Large intestine (tissue), 12 donors: ENCODE data around the gene OXGR1. TPM values are rescaled to one million over a fixed set of nuclear protein-coding genes. Genes with fewer than 3 reads are reported as not detected.
"Not testable (repeated sequence)": the region's sequence is repeated elsewhere in the genome, so short reads cannot be mapped to it uniquely, and the experiment has no call there.

Experiments used
- DNase-seq, 2 donors: peaks; one replicate each; pipeline versions ENCODE4 v3.0.0 to v3.0.0-alpha.2; 2013
- H3K27ac ChIP-seq: one replicate; pipeline ENCODE4 v1.5.1; 2013; ENCODE audit warnings: low read length
- H3K27me3 ChIP-seq: 2 replicates; pipeline ENCODE4 v1.6.1; 2013; ENCODE audit warnings: low read length; ENCODE audit not compliant: control insufficient read depth, insufficient read depth
- H3K36me3 ChIP-seq: 2 replicates; pipeline ENCODE4 v1.6.1; 2013; ENCODE audit warnings: low read length; ENCODE audit not compliant: control insufficient read depth, insufficient read depth
- H3K4me1 ChIP-seq: one replicate; pipeline ENCODE4 v1.6.1; 2013; ENCODE audit warnings: low read length; ENCODE audit not compliant: control insufficient read depth, insufficient read depth
- H3K4me3 ChIP-seq: one replicate; pipeline ENCODE4 v1.5.1; 2013; ENCODE audit warnings: low read length
- H3K9me3 ChIP-seq: one replicate; pipeline ENCODE4 v1.6.1; 2013; ENCODE audit warnings: mild to moderate bottlenecking, low read depth, low read length, moderate library complexity; ENCODE audit not compliant: control insufficient read depth
- WGBS: methylation state at CpG from one replicate; pipeline ENCODE4 v1.1.5; 2013; ENCODE audit warnings: low lambda C conversion rate; ENCODE audit not compliant: insufficient coverage; 5-methylcytosine and 5-hydroxymethylcytosine counted together
- long read RNA-seq, 11 donors: transcript quantifications; one replicate each; lab custom pipeline, GENCODE V29; 2026
- polyA plus RNA-seq: library from polyadenylated mRNA; unstranded; fragments of 120-200 nt; gene quantifications from one replicate; pipeline ENCODE4 v1.2.1, GENCODE V29; 2013

The OXGR1 gene
- 0.88 TPM for polyA plus RNA-seq
- long read RNA-seq, donor 1 = 0 reads
- long read RNA-seq, donor 2 = 0 reads
- long read RNA-seq, donor 3 = 0 reads
- long read RNA-seq, donor 4 = 0 reads
- long read RNA-seq, donor 5 = 0 reads
- long read RNA-seq, donor 6 = 0 reads
- long read RNA-seq, donor 7 = 0 reads
- long read RNA-seq, donor 8 = 0 reads
- long read RNA-seq, donor 9 = 0 reads
- long read RNA-seq, donor 10 = 0 reads
- long read RNA-seq, donor 11 = 0 reads

DNA sequence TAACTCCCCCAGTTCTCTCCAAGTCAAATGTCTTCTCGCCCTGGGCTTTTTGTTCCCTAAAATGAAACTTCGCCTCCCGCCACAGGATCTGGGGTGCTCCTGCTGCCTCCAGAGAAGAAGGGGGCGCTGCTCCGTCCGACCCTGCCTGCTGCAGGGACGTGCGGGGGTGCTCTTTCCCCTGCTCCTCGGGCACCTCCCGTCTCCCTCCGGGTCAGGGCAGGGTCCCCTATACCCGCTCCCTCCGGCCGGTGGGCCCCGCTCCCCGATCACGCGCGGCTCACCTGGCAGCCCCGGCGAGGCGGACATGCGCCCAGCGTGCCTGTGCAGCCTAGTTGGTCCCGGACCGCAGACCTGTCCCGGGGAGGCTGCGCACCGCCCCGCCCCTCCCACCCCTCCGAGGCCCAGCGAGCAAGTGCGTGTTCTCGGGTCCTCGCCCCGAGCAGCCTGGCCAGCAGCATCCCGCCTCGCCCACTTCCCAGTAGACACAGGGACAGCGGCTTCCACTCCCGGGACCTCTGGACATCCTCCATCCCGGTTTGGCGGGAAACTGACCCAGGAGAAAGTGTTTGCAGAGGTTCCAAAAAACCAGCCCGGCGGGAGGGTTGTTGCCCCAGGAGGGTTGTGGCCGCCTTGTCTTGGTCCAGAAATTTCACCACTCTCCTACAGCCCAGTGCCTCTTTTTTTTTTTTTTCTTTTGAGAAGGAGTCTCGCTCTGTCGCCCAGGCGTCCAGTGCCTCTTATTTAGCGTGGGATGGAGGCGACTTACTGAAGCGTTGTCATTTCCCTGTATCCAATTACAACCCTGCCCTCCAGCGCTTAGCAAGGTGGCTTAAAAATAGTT is at the start of gene OXGR1:
Gene OXGR1 (minus strand): TSS at position 460 of the 841 bp plus-strand sequence. CDS start 6,717 bp downstream, outside the sequence.
- peaks cover 3% of the 10 kb centered on the region for H3K9me3 ChIP-seq
- H3K27ac ChIP-seq = no peak within 1 kb of the TSS
- H3K27me3 ChIP-seq = peaks cover 8% of the 10 kb centered on the region
- H3K4me1 ChIP-seq = no peaks in the 10 kb centered on the region
- H3K4me3 ChIP-seq = peak within 1 kb of the TSS; percentile 52
- 0% methylated on average over 2 of the region's 52 CpGs for WGBS
- H3K36me3 ChIP-seq = no peaks in the 10 kb centered on the region
- DNase-seq = peak; percentile 9 to 53

DNA sequence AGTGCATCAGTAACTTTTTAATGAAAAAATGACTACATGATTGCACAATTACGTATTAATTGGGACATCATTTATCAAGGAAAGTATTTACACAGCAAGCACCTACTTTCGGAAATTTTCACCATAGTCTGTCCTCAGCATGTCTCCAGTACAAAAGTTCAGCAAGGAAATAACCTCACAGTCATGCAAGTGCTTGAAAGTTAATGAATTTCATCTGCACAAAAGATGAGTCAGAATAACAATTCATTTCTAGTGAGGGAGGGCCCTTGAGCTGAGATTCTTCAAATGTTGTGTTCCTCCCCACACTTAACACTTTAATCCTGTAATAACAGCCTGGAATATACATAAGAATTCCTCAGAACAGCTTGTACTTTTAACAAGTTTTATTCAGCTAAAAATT is 49.0 kb upstream of the OXGR1 start:
- Histone ChIP-seq H3K4me1 (no peaks in the 10 kb centered on the region), H3K4me3 (no peak overlapping the region), H3K9me3 (no peaks in the 10 kb centered on the region), H3K36me3 (no peaks in the 10 kb centered on the region), H3K27ac (no peak overlapping the region), H3K27me3 (no peaks in the 10 kb centered on the region)
- no CpG with 5 or more reads among the region's 2 CpGs for WGBS
- no peak for DNase-seq

DNA sequence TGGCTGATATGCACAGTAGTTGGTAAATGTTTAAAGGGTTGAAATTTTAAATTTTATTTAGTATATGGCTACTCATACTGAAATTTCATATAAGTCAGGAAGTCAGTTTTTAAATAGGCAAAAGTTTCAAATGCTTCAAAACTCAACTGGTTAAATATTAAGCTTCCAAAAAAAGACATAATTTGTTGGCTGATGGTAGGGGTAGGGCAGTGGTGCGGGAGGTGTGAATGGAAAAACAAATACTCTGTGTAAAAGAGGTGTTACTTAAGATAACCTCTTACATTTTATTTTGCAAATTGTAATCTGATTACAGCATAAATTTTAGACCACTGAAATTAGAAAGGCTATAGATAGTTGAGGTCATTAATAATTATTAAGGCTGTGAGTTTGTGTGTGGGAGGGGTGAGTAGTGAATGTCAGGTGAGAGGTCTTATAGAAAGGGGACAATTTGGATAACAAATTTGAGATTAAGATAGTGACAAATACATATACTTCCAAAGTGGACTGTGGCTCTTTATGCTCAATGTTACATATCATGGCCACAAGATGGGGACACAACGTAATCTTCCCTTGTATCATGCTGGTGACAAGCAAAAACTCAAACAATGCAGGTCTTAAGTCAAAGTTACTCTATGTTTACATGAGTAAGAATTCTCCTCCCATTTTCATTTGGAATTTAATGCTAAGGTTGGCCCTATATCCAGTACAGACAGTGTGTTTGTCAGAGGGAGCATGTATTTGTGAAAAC is 36.6 kb upstream of the OXGR1 start:
- Histone ChIP-seq H3K27ac (no peak overlapping the region), H3K4me1 (no peaks in the 10 kb centered on the region), H3K9me3 (no peaks in the 10 kb centered on the region), H3K27me3 (no peaks in the 10 kb centered on the region), H3K36me3 (no peaks in the 10 kb centered on the region), H3K4me3 (no peak overlapping the region)
- 50% methylated on average over 2 of the region's 2 CpGs for WGBS
- no peak for DNase-seq

DNA sequence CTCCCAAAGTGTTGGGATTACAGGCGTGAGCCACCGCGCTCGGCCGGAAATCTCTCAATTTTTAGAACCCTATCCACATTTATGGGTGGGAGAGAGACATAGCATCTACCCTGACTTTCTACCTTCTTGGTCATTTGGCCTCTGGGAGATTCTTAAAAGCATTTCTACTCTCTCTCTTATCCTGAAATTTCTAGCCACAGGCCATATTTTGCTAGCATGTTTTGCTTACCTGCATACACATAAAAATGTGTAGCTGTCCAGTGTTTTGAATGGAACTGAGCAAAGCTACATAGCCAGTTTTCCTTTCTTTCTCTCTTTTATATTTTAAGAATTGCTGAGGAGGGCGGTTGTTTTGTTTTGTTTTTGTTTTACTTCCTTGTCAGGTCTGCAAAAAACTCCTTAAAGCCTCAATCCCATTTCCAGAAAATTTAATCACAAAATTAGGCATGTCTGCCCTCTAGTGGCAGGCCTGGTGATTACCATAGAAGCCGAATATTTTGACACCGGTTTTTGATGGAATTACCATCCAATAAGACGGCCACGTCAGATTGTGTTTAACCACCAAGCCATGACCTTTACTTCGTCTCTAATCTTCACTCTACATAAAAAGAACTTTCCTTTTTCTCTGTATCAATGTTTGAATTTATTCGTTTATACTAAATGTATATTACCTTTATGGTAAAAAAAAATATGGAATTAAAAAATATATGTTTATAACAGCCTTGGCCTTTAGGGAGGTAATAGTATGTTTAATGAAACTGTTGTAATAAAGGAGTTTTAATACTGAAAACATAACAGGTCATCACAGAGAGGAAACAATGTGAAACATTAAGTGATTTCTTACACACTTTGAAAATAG is 34.4 kb upstream of the OXGR1 start:
- Histone ChIP-seq H3K27ac (no peak overlapping the region), H3K4me1 (no peaks in the 10 kb centered on the region), H3K27me3 (no peaks in the 10 kb centered on the region), H3K36me3 (no peaks in the 10 kb centered on the region), H3K4me3 (no peak overlapping the region), H3K9me3 (no peaks in the 10 kb centered on the region)
- peak in 1 of 2 donors; percentile 50 for DNase-seq
- WGBS = 17% methylated on average over 4 of the region's 12 CpGs

DNA sequence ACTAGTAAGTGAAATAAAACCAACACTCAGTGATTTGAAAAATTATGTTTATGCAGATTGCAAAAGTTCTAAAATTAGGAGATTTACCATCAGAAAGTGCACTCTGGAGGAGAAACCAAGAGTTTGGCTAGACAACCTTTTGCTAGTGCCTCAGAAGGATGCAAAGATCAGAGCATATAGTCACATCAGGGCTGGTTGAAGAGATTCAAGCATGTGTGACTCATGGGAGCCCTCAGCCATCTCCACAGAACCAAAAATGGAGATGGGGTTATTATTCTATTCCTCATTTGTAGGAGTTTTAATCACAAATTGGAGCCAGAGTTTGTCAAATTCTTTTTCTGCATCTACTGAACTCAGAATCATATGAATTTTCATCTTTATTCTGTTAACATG is 32.9 kb upstream of the OXGR1 start:
- Histone ChIP-seq H3K36me3 (no peaks in the 10 kb centered on the region), H3K4me1 (no peaks in the 10 kb centered on the region), H3K27me3 (no peaks in the 10 kb centered on the region), H3K27ac (no peak overlapping the region), H3K4me3 (no peak overlapping the region), H3K9me3 (no peaks in the 10 kb centered on the region)
- no peak for DNase-seq

DNA sequence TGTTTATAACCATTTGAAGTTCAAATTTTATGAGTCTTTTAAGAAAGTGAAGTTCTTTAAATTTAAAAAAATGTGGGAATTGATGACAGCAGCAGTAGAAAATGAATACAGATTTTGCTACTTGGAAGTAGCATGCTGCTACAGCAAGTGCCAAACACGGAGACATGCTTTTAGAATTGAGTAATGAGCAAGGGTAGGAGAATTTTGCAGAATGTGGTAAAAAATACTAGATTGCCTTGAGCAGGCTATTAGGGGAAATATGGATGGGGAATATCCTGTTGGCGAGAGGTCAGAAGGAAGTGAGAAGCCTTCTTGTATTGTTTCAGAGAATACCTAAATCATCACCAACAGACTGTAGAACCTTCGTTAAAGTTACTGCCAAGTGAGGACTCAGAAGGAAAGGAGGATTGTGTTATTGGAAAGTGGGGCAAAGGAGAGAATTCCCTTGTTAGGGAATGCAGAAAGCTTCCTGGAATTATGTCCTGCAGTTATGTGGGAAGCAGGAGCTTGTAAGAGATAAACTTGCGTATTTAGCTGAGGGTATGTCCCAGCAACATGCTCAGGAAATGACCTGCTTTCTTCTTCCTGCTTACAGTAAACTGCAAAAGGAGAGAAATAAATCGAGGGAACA is 32.4 kb upstream of the OXGR1 start:
- DNase-seq = no peak
- H3K27ac ChIP-seq = no peak overlapping the region
- H3K4me1 ChIP-seq = peaks cover 2% of the 10 kb centered on the region
- WGBS = 100% methylated on average over 2 of the region's 5 CpGs
- H3K27me3 ChIP-seq = no peaks in the 10 kb centered on the region
- H3K36me3 ChIP-seq = no peaks in the 10 kb centered on the region
- no peak overlapping the region for H3K4me3 ChIP-seq
- H3K9me3 ChIP-seq = no peaks in the 10 kb centered on the region

DNA sequence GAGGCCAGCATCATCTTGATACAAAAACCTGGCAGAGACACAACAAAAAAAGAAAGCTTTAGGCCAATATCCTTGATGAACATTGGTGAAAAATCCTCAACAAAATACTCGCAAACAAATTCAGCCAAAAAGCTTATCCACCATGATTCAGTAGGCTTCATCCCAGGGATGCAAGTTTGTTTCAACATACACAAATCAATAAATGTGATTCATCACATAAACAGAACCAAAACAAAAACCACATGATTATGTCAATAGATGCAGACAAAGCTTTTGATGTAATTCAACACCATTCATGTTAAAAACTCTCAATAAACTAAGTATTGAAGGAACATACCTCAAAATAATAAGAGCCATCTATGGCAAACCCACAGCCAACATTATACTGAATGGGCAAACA is 29.5 kb upstream of the OXGR1 start:
- not testable (repeated sequence) for H3K36me3 ChIP-seq, H3K27ac ChIP-seq, H3K27me3 ChIP-seq, DNase-seq, H3K4me1 ChIP-seq, H3K4me3 ChIP-seq, H3K9me3 ChIP-seq
- 100% methylated on average over 1 of the region's 1 CpG for WGBS

DNA sequence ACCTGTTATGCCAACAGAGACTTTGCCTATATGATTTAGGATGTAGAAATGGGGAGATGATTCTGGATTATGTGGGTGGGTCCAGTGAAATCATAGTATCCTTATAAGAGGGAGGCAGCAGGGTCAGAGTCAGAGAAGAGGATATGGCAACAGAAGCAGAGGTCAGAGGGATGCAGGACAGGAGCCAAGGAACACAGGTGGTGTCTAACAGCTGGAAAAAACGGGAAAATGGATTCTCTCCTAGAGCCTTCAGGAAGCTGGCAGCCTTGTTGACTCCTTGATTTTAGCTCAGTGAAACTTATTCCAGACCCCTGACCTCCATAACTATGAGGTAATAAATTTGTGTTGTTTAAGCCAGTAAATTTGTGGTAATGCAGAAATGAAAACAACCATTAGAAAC is 28.8 kb upstream of the OXGR1 start:
- Histone ChIP-seq H3K36me3 (no peaks in the 10 kb centered on the region), H3K4me3 (no peak overlapping the region), H3K9me3 (no peaks in the 10 kb centered on the region), H3K4me1 (peaks cover 7% of the 10 kb centered on the region), H3K27me3 (no peaks in the 10 kb centered on the region), H3K27ac (no peak overlapping the region)
- no peak for DNase-seq
- no CpG with 5 or more reads among the region's 1 CpG for WGBS

DNA sequence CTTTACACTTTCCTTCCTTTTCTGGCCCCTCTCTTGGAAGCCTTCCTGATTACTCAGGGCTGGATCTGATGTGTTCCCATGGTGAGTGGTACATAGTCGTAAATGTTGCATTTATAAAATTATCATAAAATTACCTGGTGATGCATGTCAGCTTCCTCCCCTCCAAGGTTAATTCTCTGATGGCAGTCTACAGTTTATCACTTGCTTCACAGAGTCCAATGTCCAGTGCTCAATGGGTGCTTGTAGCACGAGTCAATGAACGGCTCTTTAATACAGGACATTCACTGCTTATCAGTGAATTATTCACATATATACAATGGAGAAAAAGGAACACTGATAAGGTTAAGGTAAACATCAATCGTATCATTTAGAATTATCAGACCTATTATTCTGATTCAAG is 27.0 kb upstream of the OXGR1 start:
- no peaks in the 10 kb centered on the region for H3K36me3 ChIP-seq
- no peaks in the 10 kb centered on the region for H3K27me3 ChIP-seq
- no peaks in the 10 kb centered on the region for H3K9me3 ChIP-seq
- H3K4me1 ChIP-seq = peaks cover 7% of the 10 kb centered on the region
- H3K4me3 ChIP-seq = no peak overlapping the region
- H3K27ac ChIP-seq = peak overlapping the region; percentile 27
- 20% methylated on average over 1 of the region's 4 CpGs for WGBS
- DNase-seq = peak; percentile 70 to 89
